ENCODE data around the gene RNF150.

DNA sequence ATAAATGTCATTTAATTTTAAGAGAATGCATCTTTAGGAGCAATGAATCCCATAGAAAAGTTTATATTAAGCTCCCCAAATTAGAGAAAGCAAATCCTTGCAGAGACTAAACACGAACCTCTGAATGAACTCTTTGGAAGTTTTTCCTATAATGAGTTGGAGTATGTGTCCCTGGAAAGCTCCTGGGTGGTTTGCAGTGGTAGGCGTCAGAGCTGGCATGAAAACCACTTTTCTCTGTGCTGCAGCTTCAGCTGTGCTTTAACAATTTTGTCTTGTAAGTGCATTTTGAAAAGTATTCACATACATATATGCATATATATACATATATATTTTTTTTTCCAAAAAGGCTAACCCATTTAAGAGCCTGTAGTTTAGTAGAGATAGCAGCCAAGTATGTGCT, 228.4 kb downstream of the RNF150 start:
- no peak for TF ChIP-seq POLR2A (IDR thresholded peaks at IDR 0.05)
- TF ChIP-seq, protein P1, sequence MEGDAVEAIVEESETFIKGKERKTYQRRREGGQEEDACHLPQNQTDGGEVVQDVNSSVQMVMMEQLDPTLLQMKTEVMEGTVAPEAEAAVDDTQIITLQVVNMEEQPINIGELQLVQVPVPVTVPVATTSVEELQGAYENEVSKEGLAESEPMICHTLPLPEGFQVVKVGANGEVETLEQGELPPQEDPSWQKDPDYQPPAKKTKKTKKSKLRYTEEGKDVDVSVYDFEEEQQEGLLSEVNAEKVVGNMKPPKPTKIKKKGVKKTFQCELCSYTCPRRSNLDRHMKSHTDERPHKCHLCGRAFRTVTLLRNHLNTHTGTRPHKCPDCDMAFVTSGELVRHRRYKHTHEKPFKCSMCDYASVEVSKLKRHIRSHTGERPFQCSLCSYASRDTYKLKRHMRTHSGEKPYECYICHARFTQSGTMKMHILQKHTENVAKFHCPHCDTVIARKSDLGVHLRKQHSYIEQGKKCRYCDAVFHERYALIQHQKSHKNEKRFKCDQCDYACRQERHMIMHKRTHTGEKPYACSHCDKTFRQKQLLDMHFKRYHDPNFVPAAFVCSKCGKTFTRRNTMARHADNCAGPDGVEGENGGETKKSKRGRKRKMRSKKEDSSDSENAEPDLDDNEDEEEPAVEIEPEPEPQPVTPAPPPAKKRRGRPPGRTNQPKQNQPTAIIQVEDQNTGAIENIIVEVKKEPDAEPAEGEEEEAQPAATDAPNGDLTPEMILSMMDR (IDR thresholded peaks at IDR 0.05), result no peak

All from uterus (tissue), 2 donors.